ENCODE results near the gene NPHP4. TPM values are rescaled to one million over a fixed set of nuclear protein-coding genes. Genes with fewer than 3 reads are reported as not detected.

The NPHP4 gene
- polyA plus RNA-seq, 2 of the 4 experiments (the other 2 are of a cell fraction) = 2.9 to 5.1 TPM

- no peak for FAIRE-seq
- Histone ChIP-seq H3K4me1 (no peaks in the 10 kb centered on the region), H3K4me2 (no peak overlapping the region), H3K27ac (no peak overlapping the region), H3K9me3 (no peaks in the 10 kb centered on the region), H3K4me3 (no peak overlapping the region)
- WGBS (ENCODE audit: missing lambda C conversion rate) = 0% methylated on average over 1 of the region's 5 CpGs
- TF ChIP-seq MAZ (IDR thresholded peaks at IDR 0.05; ENCODE audit: borderline replicate concordance, low read depth, low read length) = no peak
- no peak for TF ChIP-seq HEYL (CRISPR knock-in tag; IDR thresholded peaks at IDR 0.05)
- no peak for TF ChIP-seq TP53 (CRISPR knock-in tag; IDR thresholded peaks at IDR 0.05)
- no peak for TF ChIP-seq FOSL2 (IDR thresholded peaks at IDR 0.05)
- TF ChIP-seq FOSL2 (CRISPR knock-in tag; IDR thresholded peaks at IDR 0.05) = no peak
- no peak for TF ChIP-seq NFE2L2 (conservative IDR thresholded peaks at IDR 0.05; ENCODE audit: low read length)
- TF ChIP-seq RNF2 (IDR thresholded peaks at IDR 0.05; ENCODE audit: borderline replicate concordance, low read depth) = no peak
- no peak for TF ChIP-seq JUNB (IDR thresholded peaks at IDR 0.05)
- no peak for TF ChIP-seq RARB (CRISPR knock-in tag; IDR thresholded peaks at IDR 0.05)
- TF ChIP-seq HOXB5 (CRISPR knock-in tag; IDR thresholded peaks at IDR 0.05) = no peak
- TF ChIP-seq RFX5 (IDR thresholded peaks at IDR 0.05) = no peak
- TF ChIP-seq CTCF (IDR thresholded peaks at IDR 0.05) = no peak
- TF ChIP-seq BCL3 (IDR thresholded peaks at IDR 0.05) = no peak
- TF ChIP-seq POLR2AphosphoS2 (conservative IDR thresholded peaks at IDR 0.05; ENCODE audit: low read length) = no peak
- no peak for TF ChIP-seq TFCP2L1 (CRISPR knock-in tag; IDR thresholded peaks at IDR 0.05)
- no peak for TF ChIP-seq MYC (IDR thresholded peaks at IDR 0.05; ENCODE audit: borderline replicate concordance, low read length)
- no peak for TF ChIP-seq ZNF302 (CRISPR knock-in tag; IDR thresholded peaks at IDR 0.05)
- TF ChIP-seq RCOR1 (IDR thresholded peaks at IDR 0.05; ENCODE audit: low read depth, low read length) = no peak
- no peak for TF ChIP-seq CEBPB (IDR thresholded peaks at IDR 0.05)
- TF ChIP-seq KDM5A (IDR thresholded peaks at IDR 0.05) = no peak
- ChIA-PET POLR2A (no interaction called here), CTCF (no interaction called here)
- DNase-seq (ENCODE audit: low read depth in 1 of 2, low spot score in 1 of 2) = no peak
- ATAC-seq = no peak; a peak in 1 of 6 replicates
These were observed 170.0 kb downstream of the NPHP4 start for GRCh38 chr1:5822266-5822665.

DNA sequence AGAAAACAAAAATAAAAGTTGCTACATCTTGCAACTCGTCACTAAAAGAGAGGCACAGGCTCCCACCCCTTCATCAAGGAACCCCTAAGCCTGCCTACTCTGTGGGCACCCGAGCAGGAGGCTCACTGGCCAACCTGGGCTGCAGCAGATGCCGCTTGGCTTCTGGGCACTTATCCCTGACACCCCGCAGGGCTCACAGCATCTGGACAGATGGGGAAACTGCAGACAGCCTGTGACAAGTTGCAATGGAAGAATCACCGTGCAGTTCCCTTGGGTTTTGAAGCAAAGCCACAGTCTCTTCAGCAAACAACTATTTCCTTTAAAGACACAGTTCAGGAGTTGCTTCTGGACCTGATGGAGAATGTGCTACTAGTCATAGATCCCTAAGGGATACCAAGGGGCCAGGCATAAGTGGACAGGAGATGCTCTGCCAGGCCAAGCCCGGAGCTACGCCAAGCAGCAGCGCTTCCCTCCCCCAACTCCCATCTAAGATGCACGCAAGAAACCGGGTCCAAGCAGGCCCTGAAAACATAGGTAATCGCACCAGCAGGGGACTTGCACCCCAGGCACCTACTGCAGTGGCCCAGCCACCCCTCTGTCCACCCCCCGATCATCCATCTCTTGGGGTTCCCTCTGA lies 170.6 kb downstream of the NPHP4 start:
- H3K4me2 ChIP-seq = no peak overlapping the region
- POLR2A ChIA-PET = no interaction called here
- no peaks in the 10 kb centered on the region for H3K4me1 ChIP-seq
- no peak for ATAC-seq
- no peak for DNase-seq (ENCODE audit: low read depth in 1 of 2, low spot score in 1 of 2)
- FAIRE-seq = no peak
- no peak overlapping the region for H3K4me3 ChIP-seq
- CTCF ChIA-PET = no interaction called here
- 2% methylated on average over 5 of the region's 12 CpGs for WGBS (ENCODE audit: missing lambda C conversion rate)
- TF ChIP-seq NFE2L2 (conservative IDR thresholded peaks at IDR 0.05; ENCODE audit: low read length) (no peak), JUN (IDR thresholded peaks at IDR 0.05) (no peak), EP300 (IDR thresholded peaks at IDR 0.05) (no peak), NPAS2 (CRISPR knock-in tag; IDR thresholded peaks at IDR 0.05; ENCODE audit: borderline replicate concordance) (no peak)
- no peak overlapping the region for H3K27ac ChIP-seq
- no peaks in the 10 kb centered on the region for H3K9me3 ChIP-seq

DNA sequence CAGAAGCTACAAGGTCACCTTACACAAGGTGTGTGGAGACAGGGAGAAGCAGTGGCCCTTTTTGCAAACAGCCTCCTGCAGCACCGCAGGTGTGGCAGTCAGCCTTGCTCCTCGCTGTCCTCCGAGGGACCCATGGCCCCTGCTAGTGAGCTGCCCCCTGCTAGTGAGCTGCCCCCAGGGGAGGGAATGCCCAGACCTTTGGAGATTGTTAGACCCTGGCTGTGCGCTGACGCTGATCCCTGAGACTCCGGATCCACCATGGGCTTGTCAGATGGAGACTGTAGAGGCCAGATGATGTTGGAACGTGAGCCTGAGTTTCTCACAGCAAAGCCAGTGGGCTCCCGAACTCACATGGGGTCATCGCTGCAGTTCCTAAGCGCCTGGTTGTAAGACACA lies 172.2 kb downstream of the NPHP4 start:
- Histone ChIP-seq H3K9me3 (no peaks in the 10 kb centered on the region), H3K4me3 (no peak overlapping the region), H3K4me2 (no peak overlapping the region), H3K27ac (no peak overlapping the region), H3K4me1 (no peaks in the 10 kb centered on the region)
- ChIA-PET POLR2A (no interaction called here), CTCF (no interaction called here)
- ATAC-seq (no peak; a peak in 1 of 6 replicates), FAIRE-seq (no peak), DNase-seq (ENCODE audit: low read depth in 1 of 2, low spot score in 1 of 2) (no peak)
- 25% methylated on average over 4 of the region's 10 CpGs for WGBS (ENCODE audit: missing lambda C conversion rate)
- TF ChIP-seq TP53 (CRISPR knock-in tag; IDR thresholded peaks at IDR 0.05) (no peak), KDM1A (IDR thresholded peaks at IDR 0.05; ENCODE audit: low read depth) (no peak), JUNB (IDR thresholded peaks at IDR 0.05) (no peak), HOXB13 (CRISPR knock-in tag; IDR thresholded peaks at IDR 0.05; ENCODE audit: low read depth) (no peak), POLR2AphosphoS2 (conservative IDR thresholded peaks at IDR 0.05; ENCODE audit: low read length) (no peak), HOXB5 (CRISPR knock-in tag; IDR thresholded peaks at IDR 0.05) (no peak), PHF8 (IDR thresholded peaks at IDR 0.05; ENCODE audit: borderline replicate concordance, low read depth) (no peak), ZC3H11A (IDR thresholded peaks at IDR 0.05) (no peak)
- TF ChIP-seq, protein P1, sequence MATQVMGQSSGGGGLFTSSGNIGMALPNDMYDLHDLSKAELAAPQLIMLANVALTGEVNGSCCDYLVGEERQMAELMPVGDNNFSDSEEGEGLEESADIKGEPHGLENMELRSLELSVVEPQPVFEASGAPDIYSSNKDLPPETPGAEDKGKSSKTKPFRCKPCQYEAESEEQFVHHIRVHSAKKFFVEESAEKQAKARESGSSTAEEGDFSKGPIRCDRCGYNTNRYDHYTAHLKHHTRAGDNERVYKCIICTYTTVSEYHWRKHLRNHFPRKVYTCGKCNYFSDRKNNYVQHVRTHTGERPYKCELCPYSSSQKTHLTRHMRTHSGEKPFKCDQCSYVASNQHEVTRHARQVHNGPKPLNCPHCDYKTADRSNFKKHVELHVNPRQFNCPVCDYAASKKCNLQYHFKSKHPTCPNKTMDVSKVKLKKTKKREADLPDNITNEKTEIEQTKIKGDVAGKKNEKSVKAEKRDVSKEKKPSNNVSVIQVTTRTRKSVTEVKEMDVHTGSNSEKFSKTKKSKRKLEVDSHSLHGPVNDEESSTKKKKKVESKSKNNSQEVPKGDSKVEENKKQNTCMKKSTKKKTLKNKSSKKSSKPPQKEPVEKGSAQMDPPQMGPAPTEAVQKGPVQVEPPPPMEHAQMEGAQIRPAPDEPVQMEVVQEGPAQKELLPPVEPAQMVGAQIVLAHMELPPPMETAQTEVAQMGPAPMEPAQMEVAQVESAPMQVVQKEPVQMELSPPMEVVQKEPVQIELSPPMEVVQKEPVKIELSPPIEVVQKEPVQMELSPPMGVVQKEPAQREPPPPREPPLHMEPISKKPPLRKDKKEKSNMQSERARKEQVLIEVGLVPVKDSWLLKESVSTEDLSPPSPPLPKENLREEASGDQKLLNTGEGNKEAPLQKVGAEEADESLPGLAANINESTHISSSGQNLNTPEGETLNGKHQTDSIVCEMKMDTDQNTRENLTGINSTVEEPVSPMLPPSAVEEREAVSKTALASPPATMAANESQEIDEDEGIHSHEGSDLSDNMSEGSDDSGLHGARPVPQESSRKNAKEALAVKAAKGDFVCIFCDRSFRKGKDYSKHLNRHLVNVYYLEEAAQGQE (IDR thresholded peaks at IDR 0.05) = no peak
